ENCODE data around the gene CA7.

CA7 gene

DNA sequence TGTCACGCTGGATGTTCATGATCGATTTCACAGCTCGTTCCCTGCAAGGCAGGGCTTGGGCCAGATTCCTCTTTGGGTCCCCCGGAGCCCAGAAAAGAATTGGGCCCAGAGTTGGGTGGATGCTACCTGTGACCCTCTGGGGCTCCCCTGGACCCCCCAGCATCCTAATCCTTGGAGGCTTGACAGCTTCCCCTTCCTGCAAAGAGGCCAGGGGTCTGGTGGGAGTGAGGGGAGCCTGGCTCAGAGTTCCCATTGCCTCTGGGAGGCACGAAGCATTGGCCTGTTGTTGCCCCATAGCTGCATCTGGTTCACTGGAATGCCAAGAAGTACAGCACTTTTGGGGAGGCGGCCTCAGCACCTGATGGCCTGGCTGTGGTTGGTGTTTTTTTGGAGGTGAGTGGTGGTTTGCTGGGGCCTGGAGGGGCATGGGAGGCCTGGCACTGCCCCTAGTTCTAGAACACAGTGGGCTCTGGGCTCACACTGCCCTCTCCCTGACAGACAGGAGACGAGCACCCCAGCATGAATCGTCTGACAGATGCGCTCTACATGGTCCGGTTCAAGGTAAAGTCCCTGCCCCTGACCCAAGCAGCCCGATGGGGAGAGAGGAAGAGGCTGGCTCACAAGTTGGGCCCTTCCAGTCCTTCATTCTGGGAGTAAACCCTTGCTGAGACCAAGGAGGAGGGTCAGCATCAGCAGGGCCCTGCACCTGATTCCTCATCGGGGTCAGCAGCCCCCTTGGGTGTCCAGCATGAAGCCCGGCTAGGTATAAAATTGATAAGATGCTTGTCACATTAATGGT, 7.2 kb downstream of the CA7 start:
- H3F3A ChIP-seq (ENCODE audit: insufficient read depth, low read length) = no peaks in the 10 kb centered on the region
- no peaks in the 10 kb centered on the region for H3K79me2 ChIP-seq (ENCODE audit: low read length)
- H3K9ac ChIP-seq (ENCODE audit: low read length) = no peak overlapping the region
- H3K36me3 ChIP-seq (replicated peaks; ENCODE audit: insufficient read depth, low read length) = no peaks in the 10 kb centered on the region
- H2AFZ ChIP-seq (ENCODE audit: low read length) = no peak overlapping the region
- TF ChIP-seq EZH2 (optimal IDR thresholded peaks at IDR 0.05; ENCODE audit: low read depth, low read length) = no peak
- no peak for TF ChIP-seq EZH2phosphoT487 (IDR thresholded peaks at IDR 0.05; ENCODE audit: low read length)
- TF ChIP-seq, protein P1, sequence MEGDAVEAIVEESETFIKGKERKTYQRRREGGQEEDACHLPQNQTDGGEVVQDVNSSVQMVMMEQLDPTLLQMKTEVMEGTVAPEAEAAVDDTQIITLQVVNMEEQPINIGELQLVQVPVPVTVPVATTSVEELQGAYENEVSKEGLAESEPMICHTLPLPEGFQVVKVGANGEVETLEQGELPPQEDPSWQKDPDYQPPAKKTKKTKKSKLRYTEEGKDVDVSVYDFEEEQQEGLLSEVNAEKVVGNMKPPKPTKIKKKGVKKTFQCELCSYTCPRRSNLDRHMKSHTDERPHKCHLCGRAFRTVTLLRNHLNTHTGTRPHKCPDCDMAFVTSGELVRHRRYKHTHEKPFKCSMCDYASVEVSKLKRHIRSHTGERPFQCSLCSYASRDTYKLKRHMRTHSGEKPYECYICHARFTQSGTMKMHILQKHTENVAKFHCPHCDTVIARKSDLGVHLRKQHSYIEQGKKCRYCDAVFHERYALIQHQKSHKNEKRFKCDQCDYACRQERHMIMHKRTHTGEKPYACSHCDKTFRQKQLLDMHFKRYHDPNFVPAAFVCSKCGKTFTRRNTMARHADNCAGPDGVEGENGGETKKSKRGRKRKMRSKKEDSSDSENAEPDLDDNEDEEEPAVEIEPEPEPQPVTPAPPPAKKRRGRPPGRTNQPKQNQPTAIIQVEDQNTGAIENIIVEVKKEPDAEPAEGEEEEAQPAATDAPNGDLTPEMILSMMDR (IDR thresholded peaks at IDR 0.05; ENCODE audit: low read length) = no peak
- no peaks in the 10 kb centered on the region for H4K20me1 ChIP-seq (ENCODE audit: insufficient read depth, low read length)
- no peaks in the 10 kb centered on the region for H3K9me2 ChIP-seq (replicated peaks; ENCODE audit: insufficient read depth, low read length)
- H3K4me2 ChIP-seq (ENCODE audit: low read depth, low read length) = no peak overlapping the region
- DNase-seq = no peak
- H3K4me1 ChIP-seq (ENCODE audit: low read length) = no peaks in the 10 kb centered on the region
- no peak overlapping the region for H3K4me3 ChIP-seq (ENCODE audit: low read length)
- no peaks in the 10 kb centered on the region for H3K27me3 ChIP-seq (replicated peaks; ENCODE audit: insufficient read depth, low read length)
- H3K9me3 ChIP-seq (replicated peaks; ENCODE audit: insufficient read depth, low read length) = no peaks in the 10 kb centered on the region
- H3K27ac ChIP-seq (ENCODE audit: low read length) = no peak overlapping the region

DNA sequence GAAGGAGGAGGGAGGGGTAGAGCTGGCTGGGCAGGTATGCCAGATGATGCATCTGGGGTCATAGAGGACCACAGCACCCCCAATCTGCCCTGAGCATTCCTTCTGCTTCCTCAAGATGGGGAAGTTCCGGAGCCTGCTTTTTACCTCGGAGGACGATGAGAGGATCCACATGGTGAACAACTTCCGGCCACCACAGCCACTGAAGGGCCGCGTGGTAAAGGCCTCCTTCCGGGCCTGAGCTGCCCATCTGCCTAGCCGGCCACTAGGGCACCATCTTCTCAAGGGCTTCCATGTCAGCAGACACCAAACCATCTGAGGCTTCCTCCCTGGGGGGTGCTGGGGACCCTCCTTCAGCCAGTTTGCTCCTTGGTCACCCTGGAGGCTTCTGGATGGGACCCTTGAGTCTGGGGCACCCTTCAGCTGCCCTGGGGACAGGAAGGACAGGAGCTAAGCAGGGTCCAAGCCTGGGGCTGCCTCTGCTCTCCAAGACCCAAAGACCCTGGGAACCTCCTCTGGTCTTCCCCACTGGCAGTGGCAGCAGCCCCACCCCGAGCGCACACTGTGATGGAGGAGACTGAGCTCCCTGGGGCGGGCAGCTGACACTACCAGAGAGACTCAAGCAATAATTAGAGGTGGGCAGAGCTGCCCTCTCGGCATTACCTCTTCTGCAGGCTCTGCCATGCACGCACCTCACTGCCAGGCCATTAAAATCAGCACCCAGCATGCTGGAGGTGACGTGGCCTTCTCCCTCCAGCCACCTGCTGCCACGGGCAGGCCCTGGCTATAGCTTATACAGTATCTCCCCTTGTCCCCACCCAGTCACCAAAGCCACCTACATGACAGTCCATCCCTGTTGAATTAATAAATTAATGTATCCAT, 9.3 kb downstream of the CA7 start:
- H4K20me1 ChIP-seq (ENCODE audit: insufficient read depth, low read length) = no peaks in the 10 kb centered on the region
- no peak overlapping the region for H3K9ac ChIP-seq (ENCODE audit: low read length)
- no peak overlapping the region for H2AFZ ChIP-seq (ENCODE audit: low read length)
- H3K27me3 ChIP-seq (replicated peaks; ENCODE audit: insufficient read depth, low read length) = no peaks in the 10 kb centered on the region
- no peak overlapping the region for H3K4me2 ChIP-seq (ENCODE audit: low read depth, low read length)
- TF ChIP-seq EZH2 (optimal IDR thresholded peaks at IDR 0.05; ENCODE audit: low read depth, low read length) = no peak
- TF ChIP-seq, protein P1 (IDR thresholded peaks at IDR 0.05; ENCODE audit: low read length) = no peak
- H3K9me3 ChIP-seq (replicated peaks; ENCODE audit: insufficient read depth, low read length) = no peaks in the 10 kb centered on the region
- H3K36me3 ChIP-seq (replicated peaks; ENCODE audit: insufficient read depth, low read length) = no peaks in the 10 kb centered on the region
- no peaks in the 10 kb centered on the region for H3K79me2 ChIP-seq (ENCODE audit: low read length)
- no peaks in the 10 kb centered on the region for H3K4me1 ChIP-seq (ENCODE audit: low read length)
- DNase-seq = no peak
- no peak overlapping the region for H3K27ac ChIP-seq (ENCODE audit: low read length)
- no peak overlapping the region for H3K4me3 ChIP-seq (ENCODE audit: low read length)
- no peaks in the 10 kb centered on the region for H3K9me2 ChIP-seq (replicated peaks; ENCODE audit: insufficient read depth, low read length)
- H3F3A ChIP-seq (ENCODE audit: insufficient read depth, low read length) = no peaks in the 10 kb centered on the region

DNA sequence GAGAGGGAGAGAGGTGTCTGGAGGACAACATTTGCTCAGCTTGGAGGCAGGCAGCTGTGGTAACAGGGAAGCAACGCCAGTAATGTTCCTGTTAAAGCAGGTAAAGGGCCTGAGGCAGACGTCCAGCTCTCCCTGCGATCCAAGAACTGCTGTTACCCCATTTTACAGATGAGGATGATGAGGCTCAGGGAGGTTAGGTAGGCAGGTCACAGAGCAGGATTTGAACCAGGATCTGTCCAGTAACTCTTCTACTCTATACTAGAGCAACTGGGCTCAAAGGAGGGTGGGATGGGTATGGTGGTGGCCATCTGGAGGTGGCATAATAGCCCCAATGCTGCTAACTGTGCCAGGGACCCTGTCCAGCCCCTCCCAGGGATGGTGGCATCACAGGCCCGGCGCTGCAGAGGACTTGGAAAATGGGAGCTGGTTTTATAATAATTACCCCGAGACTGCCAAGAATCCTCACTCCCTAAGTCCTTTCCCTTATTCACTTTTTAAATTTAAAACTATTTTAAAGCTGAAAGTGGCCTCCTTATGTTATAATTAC, 12.0 kb downstream of the CA7 start:
- Histone ChIP-seq H3K27ac (ENCODE audit: low read length) (no peak overlapping the region), H3K4me1 (ENCODE audit: low read length) (no peaks in the 10 kb centered on the region), H3K4me3 (ENCODE audit: low read length) (no peak overlapping the region)

More for the DNA sequence above, 12.0 kb downstream of the CA7 start:
- no peaks in the 10 kb centered on the region for H3K9me2 ChIP-seq (replicated peaks; ENCODE audit: insufficient read depth, low read length)
- H3K9me3 ChIP-seq (replicated peaks; ENCODE audit: insufficient read depth, low read length) = no peaks in the 10 kb centered on the region
- no peaks in the 10 kb centered on the region for H4K20me1 ChIP-seq (ENCODE audit: insufficient read depth, low read length)
- no peaks in the 10 kb centered on the region for H3K27me3 ChIP-seq (replicated peaks; ENCODE audit: insufficient read depth, low read length)
- H2AFZ ChIP-seq (ENCODE audit: low read length) = no peak overlapping the region
- H3F3A ChIP-seq (ENCODE audit: insufficient read depth, low read length) = no peaks in the 10 kb centered on the region
- no peak for TF ChIP-seq EZH2 (optimal IDR thresholded peaks at IDR 0.05; ENCODE audit: low read depth, low read length)
- H3K9ac ChIP-seq (ENCODE audit: low read length) = no peak overlapping the region
- no peak overlapping the region for H3K4me2 ChIP-seq (ENCODE audit: low read depth, low read length)
- no peaks in the 10 kb centered on the region for H3K36me3 ChIP-seq (replicated peaks; ENCODE audit: insufficient read depth, low read length)
- H3K79me2 ChIP-seq (ENCODE audit: low read length) = no peaks in the 10 kb centered on the region
- no peak for DNase-seq
